OCI-LY7 (cell line): ENCODE results near the gene ARFIP1. TPM values are rescaled to one million over a fixed set of nuclear protein-coding genes. Genes with fewer than 3 reads are reported as not detected.

ENCODE experiments used
- BruUV-seq: library from RNA; stranded (reverse); fragments of 400-500 nt; replicated peaks from 2 replicates; lab custom pipeline; 2021; lab: Mats Ljungman, UMichigan
- CTCF ChIA-PET: fragments of 300-600 bp; sonication (Branson Sonifier 250); formaldehyde crosslinking; loops from one replicate; lab custom pipeline; 2022; ENCODE audit warnings: antibody characterized with exemption; ENCODE audit not compliant: unreplicated experiment; lab: Charles Lee
- POLR2A ChIA-PET: fragments of 300-600 bp; sonication (Branson Sonifier 250); formaldehyde crosslinking; loops from one replicate; lab custom pipeline; 2022; ENCODE audit warnings: antibody characterized with exemption; lab: Charles Lee
- DNase-seq: peaks from one replicate; pipeline ENCODE4 v3.0.0-alpha.2; 2015; ENCODE audit warnings: low spot score
- H2AFZ ChIP-seq: fragments of 200-600 bp; sonication (generic), shearing (Covaris generic); 2 replicates; pipeline ENCODE4 v1.6.1; 2014; ENCODE audit warnings: mild to moderate bottlenecking, antibody characterized with exemption, low read length, moderate library complexity
- H3K27ac ChIP-seq: fragments of 200-600 bp; sonication (generic); 2 replicates; pipeline ENCODE4 v1.5.1; 2014; ENCODE audit warnings: mixed run types, low read depth, mild to moderate bottlenecking, moderate library complexity, low read length, inconsistent platforms; ENCODE audit not compliant: poor library complexity, severe bottlenecking
- H3K36me3 ChIP-seq: fragments of 200-600 bp; sonication (generic); 2 replicates; pipeline ENCODE4 v1.6.1; 2014; ENCODE audit warnings: mild to moderate bottlenecking, antibody characterized with exemption, low read length, moderate library complexity, mixed read lengths; ENCODE audit not compliant: insufficient read depth
- H3K4me1 ChIP-seq: fragments of 200-600 bp; sonication (generic); 2 replicates; pipeline ENCODE4 v1.5.1; 2014; ENCODE audit warnings: mild to moderate bottlenecking, low read length; ENCODE audit not compliant: insufficient read depth, poor library complexity, severe bottlenecking
- H3K4me2 ChIP-seq: fragments of 200-600 bp; sonication (generic); 2 replicates; pipeline ENCODE4 v1.6.1; 2014; ENCODE audit warnings: mild to moderate bottlenecking, low read length
- H3K4me3 ChIP-seq: fragments of 200-600 bp; sonication (generic); 2 replicates; pipeline ENCODE4 v1.5.1; 2014; ENCODE audit warnings: mild to moderate bottlenecking, low read depth, low read length; ENCODE audit not compliant: poor library complexity, severe bottlenecking
- H3K79me2 ChIP-seq: fragments of 200-600 bp; sonication (generic); 2 replicates; pipeline ENCODE4 v1.6.1; 2016; ENCODE audit warnings: low read depth, mild to moderate bottlenecking, low read length, moderate library complexity, mixed read lengths; ENCODE audit not compliant: insufficient read depth
- H3K9me2 ChIP-seq: fragments of 200-600 bp; sonication (generic); 2 replicates; pipeline ENCODE4 v1.6.1; 2016; ENCODE audit warnings: mild to moderate bottlenecking, low read length, mixed read lengths; ENCODE audit not compliant: insufficient read depth
- H3K9me3 ChIP-seq: fragments of 200-600 bp; sonication (generic); 2 replicates; pipeline ENCODE4 v1.6.1; 2014; ENCODE audit warnings: mild to moderate bottlenecking, mixed run types, low read length, mixed read lengths
- H4K20me1 ChIP-seq: fragments of 200-600 bp; sonication (generic); 2 replicates; pipeline ENCODE4 v1.6.1; 2014; ENCODE audit warnings: mild to moderate bottlenecking, antibody characterized with exemption, low read length, moderate library complexity, mixed read lengths; ENCODE audit not compliant: insufficient read depth
- EZH2phosphoT487 ChIP-seq: fragments of 200-600 bp; sonication (generic); IDR thresholded peaks from 2 replicates; pipeline ENCODE4 v1.6.1; 2018; ENCODE audit warnings: low read depth, borderline replicate concordance, mild to moderate bottlenecking, mixed run types, antibody characterized with exemption, low read length, moderate library complexity, mixed read lengths
- intact Hi-C: fragments of 100-400 bp; cut with micrococcal nuclease; formaldehyde crosslinking; loops from one replicate; pipeline ENCODE4 v1.10.0; 2022; ENCODE audit not compliant: unreplicated experiment
- total RNA-seq, 2 experiments: library from RNA; depleted of rRNA in 1 of 2; stranded (reverse); fragments of >200 nt in 1 of 2; shearing (Covaris generic) in 1 of 2; gene quantifications; 2 replicates each; pipeline ENCODE4 v1.2.3, GENCODE V29; 2014 to 2022
- TF ChIP-seq, protein P1 (sequence below): fragments of 200-600 bp; sonication (generic); conservative IDR thresholded peaks from 2 replicates; pipeline ENCODE4 v1.5.1; 2014; ENCODE audit warnings: mild to moderate bottlenecking, antibody characterized with exemption, low read length, moderate library complexity, mixed read lengths

The ARFIP1 gene
- total RNA-seq, 2 experiments from 2014 or later: 27.0 to 29.3 TPM

DNA sequence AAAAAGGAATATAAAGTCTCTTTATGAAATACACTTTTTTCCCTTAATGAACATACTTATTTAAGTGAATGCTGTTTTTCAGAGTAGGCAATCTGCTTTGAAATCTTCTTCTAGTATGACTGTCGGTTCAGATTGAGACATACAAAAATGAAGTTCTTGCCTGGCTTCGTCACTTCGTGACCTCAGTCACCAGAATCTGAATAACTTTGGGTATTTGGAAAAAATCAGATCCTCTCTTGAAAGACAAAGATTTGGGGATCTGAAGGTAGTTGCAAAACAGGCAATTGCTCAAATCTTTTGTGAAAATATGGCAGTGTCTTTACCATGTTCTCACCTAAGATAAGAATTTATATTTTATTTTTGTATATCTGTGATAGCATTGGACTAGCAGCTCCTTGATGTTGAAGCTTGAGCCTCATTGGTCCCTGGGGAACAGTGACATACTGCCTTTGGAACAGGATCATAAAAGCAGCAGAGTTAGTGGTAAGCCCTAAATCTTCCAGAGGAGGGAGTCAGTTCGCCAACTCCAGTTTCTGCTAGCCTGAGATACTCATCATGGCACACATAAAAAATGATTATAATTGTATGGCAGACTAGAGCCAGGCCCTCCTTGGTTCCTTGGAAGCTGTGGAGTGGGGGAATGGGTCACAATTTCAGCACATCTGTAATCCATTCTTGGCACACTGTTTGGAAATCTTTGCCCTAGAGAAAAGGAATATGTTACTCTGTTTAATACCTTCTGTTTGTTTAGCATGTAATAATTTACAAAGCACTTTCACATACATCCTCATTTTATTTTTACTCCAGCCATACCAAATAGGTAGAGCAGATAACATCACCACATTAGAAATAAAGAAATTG, 5.0 kb downstream of the ARFIP1 start:
- TF ChIP-seq, protein P1, sequence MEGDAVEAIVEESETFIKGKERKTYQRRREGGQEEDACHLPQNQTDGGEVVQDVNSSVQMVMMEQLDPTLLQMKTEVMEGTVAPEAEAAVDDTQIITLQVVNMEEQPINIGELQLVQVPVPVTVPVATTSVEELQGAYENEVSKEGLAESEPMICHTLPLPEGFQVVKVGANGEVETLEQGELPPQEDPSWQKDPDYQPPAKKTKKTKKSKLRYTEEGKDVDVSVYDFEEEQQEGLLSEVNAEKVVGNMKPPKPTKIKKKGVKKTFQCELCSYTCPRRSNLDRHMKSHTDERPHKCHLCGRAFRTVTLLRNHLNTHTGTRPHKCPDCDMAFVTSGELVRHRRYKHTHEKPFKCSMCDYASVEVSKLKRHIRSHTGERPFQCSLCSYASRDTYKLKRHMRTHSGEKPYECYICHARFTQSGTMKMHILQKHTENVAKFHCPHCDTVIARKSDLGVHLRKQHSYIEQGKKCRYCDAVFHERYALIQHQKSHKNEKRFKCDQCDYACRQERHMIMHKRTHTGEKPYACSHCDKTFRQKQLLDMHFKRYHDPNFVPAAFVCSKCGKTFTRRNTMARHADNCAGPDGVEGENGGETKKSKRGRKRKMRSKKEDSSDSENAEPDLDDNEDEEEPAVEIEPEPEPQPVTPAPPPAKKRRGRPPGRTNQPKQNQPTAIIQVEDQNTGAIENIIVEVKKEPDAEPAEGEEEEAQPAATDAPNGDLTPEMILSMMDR: peak; percentile 40; the same call in 1 of the 2 replicates
- TF ChIP-seq EZH2phosphoT487: no peak
- Histone ChIP-seq H3K4me1 (peaks cover 49% of the 10 kb centered on the region), H3K27ac (no peak overlapping the region), H3K4me3 (no peak overlapping the region), H3K9me2 (no peaks in the 10 kb centered on the region), H3K4me2 (peak overlapping the region; percentile 54), H4K20me1 (0 out of 2 replicates have a peak, but pooled peaks cover 5% of the 10 kb centered on the region), H3K9me3 (no peaks in the 10 kb centered on the region), H3K36me3 (peaks cover 10% of the 10 kb centered on the region; the same call in 1 of the 2 replicates), H3K79me2 (peaks cover 32% of the 10 kb centered on the region), H2AFZ (no peak overlapping the region)
- intact Hi-C loops: no loop called here
- ChIA-PET POLR2A (interaction anchor here (0.6 to 0.9 kb wide), 3 partner anchors 22 to 107 kb away, joined by 3 to 5 read pairs (median 3); no protein-coding TSS in a partner anchor), CTCF (no interaction called here)
- DNase-seq: peak; percentile 22
- no TSS peak for BruUV-seq

DNA sequence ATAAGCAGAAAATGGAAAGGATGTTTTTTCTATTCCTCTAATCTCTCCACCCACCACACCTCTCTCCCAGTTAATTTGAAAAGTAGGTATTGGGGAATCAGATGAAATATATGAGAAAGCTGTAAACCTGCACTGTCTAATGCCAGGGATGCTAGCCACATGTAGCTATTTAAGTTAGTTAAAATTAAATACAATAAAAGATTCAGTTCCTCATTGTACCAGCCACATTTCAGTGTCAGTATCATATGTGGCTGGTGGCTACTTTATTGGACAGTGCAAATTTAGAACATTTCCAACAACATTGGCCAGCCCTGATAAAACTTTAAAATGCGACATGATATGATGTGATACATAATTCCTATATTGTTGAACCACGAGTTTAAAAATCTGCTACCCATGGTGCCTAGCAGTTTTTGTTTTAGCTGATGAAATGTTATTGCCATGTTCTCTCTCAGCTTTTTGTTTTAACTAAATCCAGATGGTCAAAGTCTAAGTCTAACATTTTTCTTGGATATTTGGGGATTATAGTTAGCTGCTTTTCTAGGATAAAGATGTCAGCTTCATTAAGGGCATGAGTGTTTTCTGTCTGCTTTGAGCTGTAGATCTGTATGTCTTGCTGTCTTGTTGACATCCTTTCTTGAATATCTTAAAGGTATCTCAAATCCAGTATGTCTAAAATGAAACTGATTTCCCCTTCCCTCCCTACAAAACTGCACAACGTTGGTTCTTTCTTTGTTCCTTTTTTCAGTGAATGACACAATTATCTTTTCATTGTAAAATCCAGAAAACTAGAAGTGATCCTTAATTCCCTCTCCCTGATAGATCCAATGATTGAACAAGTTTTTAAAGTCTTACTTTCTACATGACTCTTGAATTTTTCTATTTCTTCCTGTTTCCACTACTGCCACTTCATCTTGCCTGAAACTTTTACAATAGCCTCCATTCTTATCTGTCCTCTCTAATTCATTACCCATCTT, 6.2 kb downstream of the ARFIP1 start:
- Histone ChIP-seq H3K4me2 (peak overlapping the region; percentile 54), H3K9me3 (no peaks in the 10 kb centered on the region), H3K27ac (no peak overlapping the region), H3K9me2 (no peaks in the 10 kb centered on the region), H3K36me3 (peaks cover 10% of the 10 kb centered on the region; the same call in 1 of the 2 replicates), H3K79me2 (peaks cover 32% of the 10 kb centered on the region; the same call in 1 of the 2 replicates), H4K20me1 (0 out of 2 replicates have a peak, but pooled peaks cover 5% of the 10 kb centered on the region), H2AFZ (0 out of 2 replicates have a peak overlapping the region, but pooled peaks have one; percentile 1), H3K4me3 (peak overlapping the region; percentile 15), H3K4me1 (peaks cover 44% of the 10 kb centered on the region)
- ChIA-PET CTCF (no interaction called here), POLR2A (interaction anchor here (0.5 to 2.3 kb wide), 5 partner anchors 7 to 220 kb away, joined by 3 to 15 read pairs (median 4); no protein-coding TSS in a partner anchor)
- no peak for TF ChIP-seq EZH2phosphoT487
- TF ChIP-seq, protein P1: no peak
- no TSS peak for BruUV-seq
- DNase-seq: peak; percentile 22
- intact Hi-C loops: no loop called here
